ENCODE results near the gene PRLH. TPM values are rescaled to one million over a fixed set of nuclear protein-coding genes. Genes with fewer than 3 reads are reported as not detected.
A peak's percentile ranks its signal among the peaks of the same experiment; 100 is the strongest.

PRLH gene
- total and polyA plus RNA-seq, 4 donors = not detected

GRCh38 chr2:237585590-237586221 is 19.3 kb downstream of the PRLH start:
- Histone ChIP-seq H3K27me3 (ENCODE audit: control insufficient read depth in 3 of 3, insufficient read depth in 3 of 3, low read length in 2 of 3) (no peaks in the 10 kb centered on the region), H3K36me3 (ENCODE audit: control insufficient read depth in 4 of 4, insufficient read depth in 4 of 4, low read length in 4 of 4) (peaks cover 0 to 5% (median 0%) of the 10 kb centered on the region in 4 donors), H3K9ac (ENCODE audit: insufficient read depth in 1 of 2, low read length in 2 of 2) (no peak overlapping the region), H3K9me3 (ENCODE audit: control insufficient read depth in 4 of 4, insufficient read depth in 3 of 4, low read length in 3 of 4) (no peaks in the 10 kb centered on the region), H3K27ac (ENCODE audit: low read depth in 1 of 2, low read length in 1 of 2) (no peak overlapping the region), H3K4me1 (ENCODE audit: control insufficient read depth in 5 of 5, insufficient read depth in 5 of 5, low read length in 5 of 5) (peaks cover 0 to 7% (median 3%) of the 10 kb centered on the region in 5 donors), H3K4me3 (no peak overlapping the region)
- ATAC-seq (ENCODE audit: insufficient read depth, low FRiP score) (no peak), DNase-seq (no peak)
- WGBS, 2 donors = 82 to 84% methylated on average over 15 of the region's 15 CpGs
- no peak for TF ChIP-seq CTCF (IDR thresholded peaks at IDR 0.05; ENCODE audit: control extremely low read depth, extremely low read depth)

GRCh38 chr2:237588044-237588696 is 21.8 kb downstream of the PRLH start:
- peaks cover 0 to 7% (median 4%) of the 10 kb centered on the region in 5 donors for H3K4me1 ChIP-seq (ENCODE audit: control insufficient read depth in 5 of 5, insufficient read depth in 5 of 5, low read length in 5 of 5)
- WGBS, 2 donors = 92% methylated on average over 9 of the region's 9 CpGs

GRCh38 chr2:237590272-237591140 is 24.1 kb downstream of the PRLH start, which contains the start of gene RAB17:
Gene RAB17 (minus strand): TSS chr2:237590734. CDS start chr2:237586154, 4,580 bp downstream.
- 58 to 73% methylated on average over 16 of the region's 16 CpGs for WGBS, 2 donors
- Histone ChIP-seq H3K4me1 (ENCODE audit: control insufficient read depth in 5 of 5, insufficient read depth in 5 of 5, low read length in 5 of 5) (peaks cover 0 to 11% (median 8%) of the 10 kb centered on the region in 5 donors), H3K27me3 (ENCODE audit: control insufficient read depth in 3 of 3, insufficient read depth in 3 of 3, low read length in 2 of 3) (no peaks in the 10 kb centered on the region), H3K27ac (ENCODE audit: low read depth in 1 of 2, low read length in 1 of 2) (peak within 1 kb of the TSS; percentile 34 to 86), H3K9me3 (ENCODE audit: control insufficient read depth in 4 of 4, insufficient read depth in 3 of 4, low read length in 3 of 4) (no peaks in the 10 kb centered on the region), H3K9ac (ENCODE audit: insufficient read depth in 1 of 2, low read length in 2 of 2) (peak within 1 kb of the TSS in 1 of 2 donors; percentile 13), H3K4me3 (peak within 1 kb of the TSS; percentile 29), H3K36me3 (ENCODE audit: control insufficient read depth in 4 of 4, insufficient read depth in 4 of 4, low read length in 4 of 4) (peaks cover 0 to 3% (median 0%) of the 10 kb centered on the region in 4 donors)
- peak in 2 of 3 donors; percentile 35 to 63 for DNase-seq
- no peak for TF ChIP-seq CTCF (IDR thresholded peaks at IDR 0.05; ENCODE audit: control extremely low read depth, extremely low read depth)
- ATAC-seq (ENCODE audit: insufficient read depth, low FRiP score) = peak; percentile 65

More at GRCh38 chr2:237588044-237588696, 21.8 kb downstream of the PRLH start:
- no peaks in the 10 kb centered on the region for H3K27me3 ChIP-seq (ENCODE audit: control insufficient read depth in 3 of 3, insufficient read depth in 3 of 3, low read length in 2 of 3)
- H3K36me3 ChIP-seq (ENCODE audit: control insufficient read depth in 4 of 4, insufficient read depth in 4 of 4, low read length in 4 of 4) = peaks cover 0 to 5% (median 0%) of the 10 kb centered on the region in 4 donors
- H3K9ac ChIP-seq (ENCODE audit: insufficient read depth in 1 of 2, low read length in 2 of 2) = no peak overlapping the region
- no peak for ATAC-seq (ENCODE audit: insufficient read depth, low FRiP score)
- DNase-seq = no peak
- no peak overlapping the region for H3K27ac ChIP-seq (ENCODE audit: low read depth in 1 of 2, low read length in 1 of 2)
- no peak overlapping the region for H3K4me3 ChIP-seq
- H3K9me3 ChIP-seq (ENCODE audit: control insufficient read depth in 4 of 4, insufficient read depth in 3 of 4, low read length in 3 of 4) = no peaks in the 10 kb centered on the region
- TF ChIP-seq CTCF (IDR thresholded peaks at IDR 0.05; ENCODE audit: control extremely low read depth, extremely low read depth) = no peak
